HG02943 (cell line): ENCODE data around the gene INMT.

Source experiments
- ATAC-seq: cut with Tn5 transposase; IDR thresholded peaks from one replicate; pipeline ENCODE4 v1.9.1; 2021; ENCODE audit warnings: mild to moderate bottlenecking, low read depth, moderate library complexity; ENCODE audit not compliant: unreplicated experiment

The INMT gene

DNA sequence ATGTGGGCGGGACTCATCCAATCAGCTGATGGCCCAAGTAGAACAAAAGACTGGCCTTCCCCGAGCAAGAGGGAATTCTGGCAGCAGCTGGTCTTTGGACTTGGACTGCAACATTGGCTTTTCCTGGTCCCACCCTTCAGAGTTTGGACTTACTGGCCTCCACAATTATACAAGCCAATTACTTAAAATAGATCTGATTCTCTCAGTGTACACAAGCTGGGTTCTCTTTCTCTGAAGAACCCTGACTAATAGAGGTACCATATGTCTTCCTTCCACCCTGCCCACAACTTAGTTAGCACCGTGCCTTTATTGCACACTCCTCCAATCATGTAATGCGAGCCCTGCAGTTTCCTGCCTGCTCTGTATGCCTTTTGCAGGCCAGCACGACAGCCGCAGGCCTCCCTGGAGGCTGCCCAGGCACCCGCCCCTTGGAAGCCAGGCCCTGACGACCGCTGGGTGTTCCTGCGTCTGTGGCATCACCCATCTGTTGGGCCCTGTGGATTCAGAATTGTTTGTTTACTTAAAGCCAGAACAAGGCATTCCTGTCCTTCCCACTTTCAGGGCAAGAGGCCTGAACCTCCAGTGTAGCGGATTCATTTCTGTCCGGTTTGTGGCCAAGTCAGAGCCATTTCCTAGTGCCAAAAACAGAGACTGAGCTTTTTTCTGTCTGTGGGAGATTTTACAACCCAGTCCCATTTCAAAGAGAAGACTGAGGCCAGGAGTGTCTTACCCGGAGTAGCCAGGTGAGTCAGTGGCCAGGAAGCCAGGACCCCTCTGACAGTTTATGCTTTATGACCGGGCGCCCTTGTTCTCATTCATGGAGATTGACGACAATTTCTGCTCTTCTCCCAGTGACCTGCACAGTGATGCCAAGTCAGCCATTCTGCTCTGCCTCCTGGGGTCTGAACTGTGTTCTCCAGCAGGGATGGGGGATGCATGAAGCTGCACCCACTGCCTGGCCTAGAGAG, 968 bp upstream of the INMT start:
- no peak for ATAC-seq

DNA sequence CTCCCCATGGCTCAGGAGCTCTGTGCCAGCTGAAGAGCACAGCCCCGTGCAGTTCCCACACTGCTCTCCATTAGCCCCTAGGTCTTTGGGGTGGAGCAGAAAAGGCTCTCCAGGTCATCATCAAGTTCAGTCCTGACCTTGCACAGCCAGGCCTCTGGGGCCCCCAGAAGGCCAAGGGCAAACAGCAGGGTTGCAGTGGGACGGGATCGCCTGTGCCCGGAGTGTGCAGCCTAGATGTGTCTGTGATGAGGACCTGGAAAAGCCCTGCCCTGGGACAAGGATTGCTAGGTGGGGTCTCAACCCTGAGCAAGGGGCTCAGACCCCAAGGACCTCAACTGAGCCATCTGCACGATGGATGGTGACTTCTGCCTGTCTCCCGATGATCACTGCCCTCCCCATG, 549 bp downstream of the INMT start:
- ATAC-seq, result no peak

DNA sequence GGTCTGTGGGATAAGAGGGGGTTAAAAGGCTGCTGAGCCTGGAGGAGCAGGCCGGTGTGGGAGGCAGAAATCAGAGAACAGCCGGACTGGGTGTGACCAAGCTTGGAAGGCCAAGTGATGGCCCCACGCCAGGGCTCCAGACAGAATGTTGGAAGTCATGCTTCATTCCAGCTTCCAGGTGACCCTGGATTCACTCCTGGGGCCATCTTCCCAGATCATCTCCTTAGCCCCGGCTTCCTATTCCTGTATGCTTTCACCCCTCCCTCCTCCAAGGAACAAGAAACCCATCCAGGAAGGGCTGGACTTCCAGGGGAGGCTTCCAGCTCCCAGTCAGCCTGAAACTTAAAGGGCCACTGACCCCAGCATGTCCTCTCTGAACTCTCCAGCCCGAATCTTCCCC, 1.0 kb downstream of the INMT start:
- ATAC-seq, result no peak

DNA sequence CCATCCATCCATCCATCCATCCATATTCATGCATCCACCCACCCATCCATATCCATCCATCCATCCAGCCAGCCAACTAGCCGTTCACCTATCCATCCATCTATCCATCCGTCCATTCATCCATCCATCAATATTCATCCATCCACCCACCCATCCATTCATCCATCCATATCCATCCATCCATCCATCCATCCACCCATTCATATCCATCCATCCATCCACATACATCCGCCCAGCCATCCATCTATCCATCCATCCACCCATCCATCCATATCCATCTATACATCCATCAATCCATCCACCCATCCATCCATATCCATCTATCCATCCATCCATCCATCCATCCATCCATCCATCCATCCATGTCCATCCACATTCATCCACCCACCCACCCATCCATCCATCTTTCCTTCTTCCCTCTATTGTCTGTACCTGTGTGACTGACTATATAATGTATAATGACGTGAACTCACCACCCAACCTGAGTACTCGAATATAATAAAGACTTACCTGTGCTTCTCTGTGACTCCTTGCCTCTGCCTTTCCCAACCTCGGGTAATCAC, 2.5 kb downstream of the INMT start:
- no peak for ATAC-seq

DNA sequence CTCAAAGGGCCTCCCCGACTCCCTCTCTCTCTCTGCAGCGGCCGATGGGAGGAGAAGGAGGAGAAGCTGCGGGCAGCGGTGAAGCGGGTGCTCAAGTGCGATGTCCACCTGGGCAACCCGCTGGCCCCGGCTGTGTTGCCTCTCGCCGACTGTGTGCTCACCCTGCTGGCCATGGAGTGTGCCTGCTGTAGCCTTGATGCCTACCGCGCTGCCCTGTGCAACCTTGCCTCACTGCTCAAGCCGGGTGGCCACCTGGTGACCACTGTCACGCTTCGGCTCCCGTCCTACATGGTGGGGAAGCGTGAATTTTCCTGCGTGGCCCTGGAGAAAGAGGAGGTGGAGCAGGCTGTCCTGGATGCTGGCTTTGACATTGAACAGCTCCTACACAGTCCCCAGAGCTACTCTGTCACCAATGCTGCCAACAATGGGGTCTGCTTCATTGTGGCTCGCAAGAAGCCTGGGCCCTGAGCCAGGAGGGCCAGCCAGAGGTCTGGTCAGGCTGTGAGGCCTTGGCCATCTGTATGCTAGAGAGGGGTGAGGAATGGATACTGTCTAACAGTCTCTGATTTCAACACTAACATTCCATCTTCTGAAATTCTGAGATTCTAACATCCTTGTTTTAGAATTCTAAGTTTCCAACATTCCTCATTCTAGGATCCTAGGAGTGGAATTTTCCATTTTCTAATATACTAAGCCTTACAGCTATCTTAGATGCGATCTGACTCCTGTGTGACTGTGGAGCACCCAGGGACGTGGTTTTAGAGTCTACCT, 3.6 kb downstream of the INMT start:
- no peak for ATAC-seq

DNA sequence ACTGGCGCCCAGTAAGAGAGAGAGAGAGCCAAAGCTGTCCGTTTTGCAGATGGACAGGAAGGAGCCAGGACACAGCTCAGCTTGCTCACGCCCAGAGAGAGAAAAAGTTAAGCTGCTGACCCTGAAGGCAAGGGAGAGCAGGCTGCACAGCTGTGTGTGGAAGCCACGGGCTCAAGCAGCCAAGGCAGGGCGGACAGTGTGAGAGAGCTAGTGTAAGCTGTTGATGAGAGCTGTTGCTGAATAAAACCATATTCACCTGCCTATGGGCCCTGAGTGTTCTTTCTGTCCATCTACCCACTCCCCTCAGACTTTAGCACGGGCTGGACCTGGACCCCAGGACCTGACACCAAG, 5.4 kb downstream of the INMT start:
- ATAC-seq, result no peak

DNA sequence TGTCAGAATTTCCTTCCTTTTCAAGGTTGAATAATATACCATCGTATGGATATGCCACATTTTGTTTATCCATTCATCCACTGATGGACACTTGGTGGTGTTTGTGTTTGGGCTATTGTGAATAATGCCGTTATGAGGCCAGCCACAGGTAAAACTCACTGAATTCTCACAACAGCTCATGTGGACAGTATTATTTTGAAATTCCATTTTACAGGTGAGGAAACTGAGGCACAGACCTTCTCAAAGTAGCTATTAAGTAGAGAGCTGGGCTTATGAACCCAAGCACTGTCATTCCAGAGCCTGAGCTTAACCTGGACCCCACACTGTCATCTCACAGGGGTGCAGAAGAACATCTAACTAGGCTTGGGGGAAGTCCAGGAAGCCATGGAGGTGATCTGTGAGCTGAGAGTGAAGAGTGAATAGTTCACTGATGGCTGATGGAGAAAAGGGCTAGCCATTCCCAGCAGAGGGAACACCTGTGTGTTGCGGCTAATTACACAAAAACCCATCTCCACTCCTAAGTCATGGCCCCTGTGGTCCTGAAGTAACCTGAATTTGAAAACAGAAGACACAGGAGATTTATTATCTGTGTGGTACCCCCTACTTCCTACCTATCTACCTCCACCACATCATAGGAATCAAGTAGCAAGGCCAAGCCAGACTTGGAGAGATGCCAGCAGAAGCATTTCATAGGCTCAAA, 8.7 kb downstream of the INMT start:
- no peak for ATAC-seq

DNA sequence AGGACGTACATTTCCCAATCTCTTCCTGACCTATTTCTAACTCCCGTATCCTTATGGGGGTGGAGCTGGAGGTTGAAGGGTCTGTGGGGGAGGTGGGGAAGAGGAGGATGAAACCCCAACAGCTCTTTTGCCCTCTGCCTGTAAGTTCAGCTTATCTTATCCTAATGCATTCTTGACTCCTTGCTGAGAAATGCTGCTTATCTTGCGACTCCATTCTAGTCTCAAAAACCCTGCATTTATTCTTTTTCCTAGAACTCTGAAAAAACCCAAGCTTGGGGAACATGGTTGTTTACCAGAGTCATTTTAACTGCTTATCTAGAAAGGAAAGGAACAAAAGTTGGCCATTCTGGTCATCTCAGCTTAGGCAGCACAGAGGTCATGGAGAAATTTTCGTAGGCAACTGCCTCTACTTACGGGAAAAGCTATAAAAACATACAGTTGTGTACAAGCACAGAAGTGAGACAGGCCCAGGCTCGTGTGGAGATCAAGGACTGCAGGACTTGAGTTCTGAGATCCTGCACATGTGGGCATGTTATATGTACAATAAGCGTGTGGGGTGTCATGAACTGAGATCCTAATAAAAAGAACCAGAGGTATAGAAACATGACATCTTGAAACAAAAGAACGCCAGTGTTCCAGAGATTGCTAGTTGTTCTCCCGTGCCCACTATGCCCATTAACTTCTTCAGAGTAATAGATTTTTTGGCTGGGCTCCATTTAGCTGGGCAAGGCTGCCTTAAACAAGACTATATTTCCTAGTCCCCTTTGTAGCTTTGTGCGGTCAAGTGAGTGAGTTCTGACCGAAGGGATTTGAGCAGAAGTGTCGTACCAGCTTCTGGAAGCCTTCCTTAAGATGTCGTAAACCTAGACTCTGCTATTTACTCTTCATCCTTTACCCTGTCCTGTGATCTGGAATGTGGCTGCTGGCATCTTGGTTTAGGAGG, 9.6 kb downstream of the INMT start:
- no peak for ATAC-seq

DNA sequence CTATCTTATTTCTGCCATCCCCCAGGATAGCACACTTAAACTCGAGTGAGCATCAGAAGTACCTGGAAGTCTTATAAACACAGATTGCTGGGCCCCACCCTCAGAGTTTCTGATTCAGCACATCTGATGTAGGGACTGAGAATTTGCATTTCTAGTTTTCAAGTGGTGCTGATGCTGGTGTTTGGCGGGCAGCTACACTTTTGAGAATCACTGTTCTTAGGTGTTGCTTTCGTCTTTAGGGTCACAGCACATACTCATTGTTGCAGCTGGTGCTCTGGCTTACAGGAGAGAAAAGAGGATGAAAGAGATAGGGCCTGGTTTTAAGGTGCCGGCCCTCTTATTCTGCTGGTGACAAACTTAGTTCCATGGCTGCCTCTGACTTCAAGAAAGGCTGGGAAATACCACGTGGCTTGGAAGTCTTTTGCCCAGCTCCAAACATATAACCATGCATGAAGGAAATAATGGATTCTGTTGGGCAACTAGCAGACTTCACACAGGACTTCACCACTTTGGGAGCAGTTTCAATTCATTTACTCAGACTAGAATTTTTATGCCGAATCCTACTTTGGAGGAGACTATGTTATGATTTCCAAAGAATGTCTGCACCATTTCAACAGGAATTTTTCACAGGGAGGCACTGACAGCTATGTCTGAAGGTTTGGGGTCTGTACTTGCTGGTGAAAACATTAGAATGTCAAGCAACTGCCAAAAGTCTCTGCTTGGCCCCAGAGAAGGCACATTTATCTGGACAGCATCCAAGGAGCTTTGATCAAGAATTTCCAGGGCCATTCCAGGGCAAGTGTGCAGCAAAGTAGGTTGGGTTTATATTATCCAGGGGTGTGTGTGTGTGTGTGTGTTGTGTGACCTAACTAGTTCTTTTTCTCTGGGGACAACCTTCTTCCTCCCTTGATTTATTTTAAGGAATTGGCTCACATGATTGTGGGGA, 12.4 kb downstream of the INMT start:
- ATAC-seq, result no peak

DNA sequence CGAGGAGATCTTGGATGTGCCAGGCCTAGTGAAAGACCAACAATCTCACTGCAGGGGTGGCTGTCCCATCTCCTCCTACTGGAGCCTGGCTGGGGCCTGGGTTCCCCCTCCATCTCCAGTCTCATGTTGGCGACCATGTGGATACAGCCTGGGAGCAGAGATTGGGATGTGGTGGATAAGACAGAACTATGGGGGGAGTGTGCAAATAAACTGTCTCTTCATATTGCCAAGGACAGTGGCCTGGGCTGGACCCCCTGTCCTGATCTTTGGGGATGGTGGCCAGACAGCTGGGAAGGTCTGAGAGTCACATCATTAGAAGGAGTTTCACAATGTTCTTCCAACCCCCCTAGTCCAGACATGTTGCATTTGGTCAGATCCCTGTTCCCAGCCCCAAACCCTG, 13.5 kb downstream of the INMT start:
- ATAC-seq, result no peak

DNA sequence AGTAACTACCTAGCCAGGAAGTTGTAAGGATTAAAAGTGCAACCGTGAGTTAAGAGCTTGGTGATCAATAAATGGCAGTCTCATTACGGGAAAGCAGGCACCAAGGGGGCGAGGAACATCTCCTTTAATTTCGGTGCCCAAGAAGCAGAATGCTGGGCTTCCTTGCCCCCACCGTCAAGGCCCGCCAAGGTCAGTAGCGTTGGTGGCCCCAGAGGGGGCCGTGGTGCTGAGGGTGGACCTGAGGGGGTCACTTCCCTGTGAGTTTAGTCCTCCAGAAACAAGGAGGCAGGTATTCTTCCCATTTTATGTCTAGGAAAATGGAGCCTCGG, 18.9 kb downstream of the INMT start:
- no peak for ATAC-seq

DNA sequence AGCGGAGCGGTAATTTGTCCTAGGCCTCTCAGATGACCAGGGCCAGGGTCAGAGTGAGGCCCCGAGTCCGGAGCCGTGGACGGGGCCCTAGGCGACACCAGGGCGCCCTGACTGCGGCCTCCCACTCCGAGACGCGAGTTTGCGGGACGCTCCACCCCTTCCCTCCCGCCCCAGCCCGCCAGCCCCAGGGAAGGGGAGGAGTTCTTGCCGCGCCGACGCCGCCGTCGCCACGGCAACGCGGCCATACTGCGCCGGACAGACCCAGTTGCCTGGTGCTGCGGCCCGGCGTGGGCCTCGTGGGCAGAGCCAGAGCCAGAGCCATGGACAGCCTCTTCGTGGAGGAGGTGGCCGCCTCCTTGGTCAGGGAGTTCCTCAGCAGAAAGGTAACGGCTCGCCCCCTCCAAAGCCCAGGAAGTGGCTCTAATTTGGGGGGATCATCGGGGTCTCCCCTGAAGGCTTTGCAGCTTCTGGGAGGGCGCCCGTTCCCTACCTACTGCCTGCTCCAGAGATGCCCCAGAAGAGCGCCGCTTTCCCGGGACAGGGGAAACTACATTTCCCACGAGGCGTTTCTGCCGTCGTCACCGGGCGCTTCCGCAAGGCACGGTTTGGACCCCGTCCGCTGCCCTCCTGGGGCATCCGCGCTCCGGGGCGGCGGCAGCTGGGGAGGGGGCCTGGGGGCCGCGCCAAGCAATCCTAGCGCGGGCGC, 19.4 kb downstream of the INMT start, which contains the start of gene MINDY4:
TSS of gene MINDY4 (plus strand) at position 244 of the 706 bp plus-strand sequence. CDS start at position 321, 77 bp downstream.
- peak; percentile 87 for ATAC-seq

DNA sequence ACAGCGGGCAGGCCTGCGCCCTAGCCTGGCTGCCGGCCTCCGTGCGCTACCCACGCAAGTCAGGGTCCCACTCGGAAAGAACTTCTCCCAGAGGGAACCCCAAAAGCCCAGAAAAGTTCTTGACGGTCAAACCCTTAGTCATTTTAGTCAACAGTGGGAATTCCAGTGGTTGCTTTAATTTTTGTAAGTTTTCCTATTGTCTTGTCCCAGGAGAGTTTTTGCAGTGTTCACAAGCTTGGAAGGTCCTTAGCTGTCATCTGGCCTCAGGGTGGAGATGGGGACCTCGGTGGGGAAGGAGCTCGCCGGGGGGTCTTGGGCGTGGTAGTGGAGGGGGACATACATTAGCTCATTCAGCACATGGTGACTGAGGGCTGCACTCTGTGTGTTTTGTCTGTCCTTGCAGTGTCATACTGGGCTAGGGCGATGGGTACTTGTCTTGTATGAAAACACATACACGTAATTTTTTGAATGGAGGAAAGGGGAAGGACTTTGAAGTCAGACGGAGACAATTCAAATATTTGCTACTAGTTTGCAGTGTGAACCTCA, 20.0 kb downstream of the INMT start:
- ATAC-seq, result no peak

DNA sequence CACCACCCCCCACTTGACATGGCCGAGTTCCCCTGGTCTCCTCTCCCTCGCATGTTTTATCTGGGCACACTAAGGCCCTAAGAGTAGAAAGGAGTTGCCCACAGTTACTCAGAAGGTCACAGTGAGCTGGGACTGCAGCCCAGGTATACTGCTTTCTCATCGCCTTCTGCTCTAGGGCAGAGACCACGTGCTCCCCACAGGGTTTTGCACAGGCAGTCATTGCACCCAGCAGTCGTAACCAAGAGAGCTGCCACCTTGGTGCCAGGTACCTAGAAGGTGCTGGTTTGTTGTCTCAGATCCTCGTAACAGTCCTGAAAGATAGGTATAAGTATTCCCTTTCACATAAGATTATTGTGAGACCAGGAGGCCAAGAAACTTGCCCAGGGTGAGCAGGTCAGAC, 21.0 kb downstream of the INMT start:
- ATAC-seq, result no peak

DNA sequence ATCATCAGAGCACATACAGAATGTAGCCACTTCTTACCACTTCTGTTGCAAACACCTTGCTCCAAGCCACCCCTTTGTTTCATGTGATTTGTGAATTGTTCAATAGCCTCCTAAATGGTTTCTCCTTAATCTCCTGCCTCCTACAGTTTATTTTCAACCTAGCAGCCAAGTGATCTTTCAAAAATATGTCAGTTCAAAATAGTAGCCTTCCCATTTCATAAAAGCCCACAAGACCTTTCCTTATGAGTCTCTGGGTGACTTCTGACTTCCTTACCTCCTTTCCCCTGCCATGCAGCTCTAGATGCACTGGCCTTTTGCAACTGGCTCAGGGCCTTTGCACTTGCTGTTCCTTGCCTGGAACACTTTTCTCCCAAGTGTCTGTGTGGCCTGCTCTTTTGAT, 24.1 kb downstream of the INMT start:
- no peak for ATAC-seq

DNA sequence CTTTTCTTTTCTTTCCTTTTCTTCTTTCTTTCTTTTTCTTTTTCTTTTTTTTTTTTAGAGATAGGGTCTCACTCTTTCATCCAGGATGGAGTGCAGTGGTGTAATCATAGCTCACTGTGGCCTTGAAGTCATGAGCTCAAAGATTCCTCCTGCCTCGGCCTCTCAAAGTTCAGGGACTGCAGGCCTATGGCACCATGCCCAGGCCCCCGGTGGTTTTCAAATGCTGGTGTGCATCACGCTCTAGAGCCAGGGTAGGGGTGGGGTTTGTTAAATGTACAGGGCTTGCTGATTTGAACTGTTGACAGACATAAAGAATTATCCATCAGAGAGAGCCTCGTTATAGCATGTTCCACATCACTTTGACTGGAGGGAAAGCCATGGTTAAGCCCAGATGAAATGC, 25.0 kb downstream of the INMT start:
- no peak for ATAC-seq

DNA sequence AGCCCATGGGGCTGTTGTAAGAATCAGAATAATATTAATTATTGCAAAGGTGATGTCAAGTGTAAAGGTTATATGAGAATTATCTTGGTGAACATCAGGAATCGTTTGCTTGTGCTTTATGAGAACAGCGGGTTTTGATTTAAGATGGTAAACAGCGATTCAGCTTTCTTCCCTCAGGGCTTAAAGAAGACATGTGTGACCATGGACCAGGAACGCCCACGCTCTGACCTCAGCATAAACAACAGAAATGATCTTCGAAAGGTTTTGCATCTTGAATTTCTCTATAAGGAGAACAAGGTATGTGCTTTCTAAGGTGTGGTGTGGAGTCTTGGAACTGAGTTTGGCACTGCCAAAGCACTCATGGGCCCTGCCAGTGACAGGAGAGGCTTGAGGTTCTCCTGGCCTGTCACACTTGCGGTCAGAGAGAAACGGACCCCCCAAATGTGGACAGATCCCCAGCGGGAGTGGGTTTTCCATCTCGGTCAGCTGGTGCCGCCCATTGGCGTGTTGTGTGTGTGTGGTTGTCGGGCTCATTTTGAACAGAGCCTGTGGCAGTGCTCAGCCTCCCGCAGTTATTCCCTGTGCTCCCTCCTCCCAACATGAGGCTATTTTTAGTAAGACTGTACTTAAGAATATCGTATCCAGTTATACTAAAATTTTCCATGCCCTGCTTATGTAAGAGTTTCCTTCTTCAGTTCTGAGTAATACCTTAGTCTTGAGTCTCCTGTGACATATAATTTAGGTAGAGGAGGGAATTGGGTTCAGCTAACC, 26.5 kb downstream of the INMT start:
- ATAC-seq, result no peak
